HCT116 (cell line): ENCODE results near the gene HPCAL1. TPM values are rescaled to one million over a fixed set of nuclear protein-coding genes. Genes with fewer than 3 reads are reported as not detected.

Source experiments
- ATAC-seq: fragments of 200-7000 bp; cut with Tn5 transposase; 2 replicates; pipeline ENCODE4 v1.9.1; 2020; ENCODE audit warnings: mild to moderate bottlenecking, moderate library complexity
- BruUV-seq: library from RNA; stranded (reverse); fragments of 400-500 nt; replicated peaks from 2 replicates; lab custom pipeline; 2021; lab: Mats Ljungman, UMichigan
- CTCF ChIA-PET: fragments of 300-600 bp; sonication (Branson Sonifier 250); formaldehyde crosslinking; loops from one replicate; lab custom pipeline; 2021; ENCODE audit warnings: antibody characterized with exemption; lab: Charles Lee
- POLR2A ChIA-PET: fragments of 300-600, 350-600 bp; sonication (Branson Sonifier 250); formaldehyde crosslinking; loops from one replicate; lab custom pipeline; 2021; ENCODE audit warnings: antibody characterized with exemption; lab: Charles Lee
- RAD21 ChIA-PET, 2 experiments: fragments of 300-600 bp; sonication (Branson Sonifier 250); formaldehyde crosslinking; loops; one replicate each; lab custom pipeline; 2023; ENCODE audit warnings: low total read pairs in 2 of 2; ENCODE audit not compliant: uncharacterized antibody in 2 of 2, unreplicated experiment in 2 of 2, low non-redundant PET in 1 of 2; lab: Charles Lee
- DNase-seq: peaks from one replicate; pipeline ENCODE4 v3.0.0-alpha.2; 2010; ENCODE audit warnings: low read depth, low spot score
- H2AFZ ChIP-seq: fragments of 200-600 bp; shearing (Covaris generic), sonication (generic); 2 replicates; pipeline ENCODE4 v1.6.1; 2017; ENCODE audit warnings: low read depth, mixed run types, mixed read lengths, antibody characterized with exemption, low read length; ENCODE audit not compliant: poor library complexity, severe bottlenecking
- H3K27ac ChIP-seq: 2 replicates; pipeline ENCODE4 v1.5.1; 2012; ENCODE audit warnings: low read depth, low read length
- H3K27me3 ChIP-seq: fragments of 200-600 bp; sonication (generic); 2 replicates; pipeline ENCODE4 v1.6.1; 2016; ENCODE audit warnings: mixed run types, low read length, mixed read lengths; ENCODE audit not compliant: insufficient read depth
- H3K36me3 ChIP-seq, 2 experiments: fragments of 200-500 bp in 1 of 2; fragments of 200-600 bp in 1 of 2; sonication (Bioruptor generic) in 1 of 2; sonication (generic) in 1 of 2; 2 replicates each; pipeline versions ENCODE4 v1.5.1 to v1.6.1; 2014 to 2016; ENCODE audit warnings: low read length in 2 of 2, inconsistent platforms in 1 of 2, mixed read lengths in 1 of 2, mixed run types in 1 of 2; ENCODE audit not compliant: insufficient read depth in 2 of 2, control insufficient read depth in 1 of 2
- H3K4me1 ChIP-seq, 2 experiments: fragments of 200-600 bp in 1 of 2; sonication (generic) in 1 of 2; 2 replicates each; pipeline versions ENCODE4 v1.5.1 to v1.6.1; 2012 to 2017; ENCODE audit warnings: low read length in 2 of 2, inconsistent platforms in 1 of 2, mild to moderate bottlenecking in 1 of 2, mixed read lengths in 1 of 2, mixed run types in 1 of 2, moderate library complexity in 1 of 2; ENCODE audit not compliant: insufficient read depth in 2 of 2, control insufficient read depth in 1 of 2
- H3K4me2 ChIP-seq: fragments of 200-600 bp; sonication (generic); 2 replicates; pipeline ENCODE4 v1.6.1; 2017; ENCODE audit warnings: mixed run types, low read length, mixed read lengths
- H3K4me3 ChIP-seq, 2 experiments: fragments of 200-600 bp in 1 of 2; sonication (generic) in 1 of 2; replicated peaks in 1 of 2; 2 replicates each; pipeline ENCODE4 v1.5.1; 2011 to 2016; ENCODE audit warnings: low read length in 2 of 2, control low read depth in 1 of 2, low read depth in 1 of 2, mild to moderate bottlenecking in 1 of 2, mixed read lengths in 1 of 2, mixed run types in 1 of 2
- H3K79me2 ChIP-seq: fragments of 200-600 bp; sonication (generic); 2 replicates; pipeline ENCODE4 v1.6.1; 2017; ENCODE audit warnings: mild to moderate bottlenecking, mixed run types, low read length, moderate library complexity, mixed read lengths; ENCODE audit not compliant: insufficient read depth
- H3K9ac ChIP-seq: fragments of 200-600 bp; sonication (generic); 2 replicates; pipeline ENCODE4 v1.6.1; 2016; ENCODE audit warnings: low read length, mixed read lengths
- H3K9me2 ChIP-seq: fragments of 200-600 bp; sonication (generic), shearing (Covaris generic); 2 replicates; pipeline ENCODE4 v1.6.1; 2017; ENCODE audit warnings: mixed run types, mild to moderate bottlenecking, moderate library complexity; ENCODE audit not compliant: insufficient read depth
- H3K9me3 ChIP-seq, 2 experiments: fragments of 200-500 bp in 1 of 2; fragments of 200-600 bp in 1 of 2; sonication (Bioruptor generic) in 1 of 2; sonication (generic) in 1 of 2; 2 replicates each; pipeline ENCODE4 v1.6.1; 2014 to 2017; ENCODE audit warnings: low read length in 2 of 2, mixed read lengths in 2 of 2, inconsistent platforms in 1 of 2, low read depth in 1 of 2, mild to moderate bottlenecking in 1 of 2, mixed run types in 1 of 2, moderate library complexity in 1 of 2; ENCODE audit not compliant: control insufficient read depth in 1 of 2, insufficient read depth in 1 of 2
- H4K20me1 ChIP-seq: fragments of 200-600 bp; sonication (generic), shearing (Covaris generic); 2 replicates; pipeline ENCODE4 v1.6.1; 2017; ENCODE audit warnings: mixed run types, mild to moderate bottlenecking, moderate library complexity; ENCODE audit not compliant: insufficient read depth
- ATF3 ChIP-seq: IDR thresholded peaks from 2 replicates; pipeline ENCODE4 v1.6.1; 2012
- EGR1 ChIP-seq: IDR thresholded peaks from 2 replicates; pipeline ENCODE4 v1.6.1; 2012; ENCODE audit warnings: low read depth
- EZH2 ChIP-seq: fragments of 200-600 bp; sonication (generic); IDR thresholded peaks from 2 replicates; pipeline ENCODE4 v1.6.1; 2017; ENCODE audit warnings: antibody characterized with exemption, mixed run types
- EZH2phosphoT487 ChIP-seq: fragments of 200-600 bp; IDR thresholded peaks from 2 replicates; pipeline ENCODE4 v1.6.1; 2018; ENCODE audit warnings: antibody characterized with exemption, borderline replicate concordance
- FOSL1 ChIP-seq: IDR thresholded peaks from 2 replicates; pipeline ENCODE4 v1.6.1; 2012; ENCODE audit warnings: low read depth
- MAX ChIP-seq: IDR thresholded peaks from 2 replicates; pipeline ENCODE4 v1.6.1; 2012
- POLR2A ChIP-seq: IDR thresholded peaks from 2 replicates; pipeline ENCODE4 v1.7.0; 2011; ENCODE audit warnings: borderline replicate concordance; ENCODE audit not compliant: insufficient read depth, insufficient read length; ENCODE audit errors: extremely low read depth
- RAD21 ChIP-seq: IDR thresholded peaks from 2 replicates; pipeline ENCODE4 v1.6.1; 2012; ENCODE audit warnings: low read depth, mild to moderate bottlenecking
- REST ChIP-seq: IDR thresholded peaks from 2 replicates; pipeline ENCODE4 v1.6.1; 2012; ENCODE audit warnings: low read depth
- SIN3A ChIP-seq: IDR thresholded peaks from 2 replicates; pipeline ENCODE4 v1.6.1; 2012; ENCODE audit warnings: low read depth
- SP1 ChIP-seq: IDR thresholded peaks from 2 replicates; pipeline ENCODE4 v1.6.1; 2012; ENCODE audit warnings: low read depth
- SRF ChIP-seq: IDR thresholded peaks from 2 replicates; pipeline ENCODE4 v1.6.1; 2012; ENCODE audit warnings: low read depth
- TCF7L2 ChIP-seq: IDR thresholded peaks from 2 replicates; pipeline ENCODE4 v1.7.0; 2011; ENCODE audit warnings: borderline replicate concordance, inconsistent platforms; ENCODE audit not compliant: insufficient read depth, insufficient read length; ENCODE audit errors: extremely low read depth
- ZBTB33 ChIP-seq: IDR thresholded peaks from 2 replicates; pipeline ENCODE4 v1.6.1; 2011; ENCODE audit warnings: mild to moderate bottlenecking, low read length, moderate library complexity; ENCODE audit not compliant: insufficient replicate concordance; ENCODE audit errors: extremely low read depth
- intact Hi-C: fragments of 100-400 bp; cut with micrococcal nuclease; formaldehyde crosslinking; loops from 2 replicates; pipeline ENCODE4 v1.10.0; 2022
- total RNA-seq: library from RNA; stranded (reverse); gene quantifications from one replicate; pipeline ENCODE4 v1.2.1, GENCODE V29; 2021; ENCODE audit not compliant: unreplicated experiment

HPCAL1 gene
- total RNA-seq, 1 experiment from 2014 or later = 111 TPM

DNA sequence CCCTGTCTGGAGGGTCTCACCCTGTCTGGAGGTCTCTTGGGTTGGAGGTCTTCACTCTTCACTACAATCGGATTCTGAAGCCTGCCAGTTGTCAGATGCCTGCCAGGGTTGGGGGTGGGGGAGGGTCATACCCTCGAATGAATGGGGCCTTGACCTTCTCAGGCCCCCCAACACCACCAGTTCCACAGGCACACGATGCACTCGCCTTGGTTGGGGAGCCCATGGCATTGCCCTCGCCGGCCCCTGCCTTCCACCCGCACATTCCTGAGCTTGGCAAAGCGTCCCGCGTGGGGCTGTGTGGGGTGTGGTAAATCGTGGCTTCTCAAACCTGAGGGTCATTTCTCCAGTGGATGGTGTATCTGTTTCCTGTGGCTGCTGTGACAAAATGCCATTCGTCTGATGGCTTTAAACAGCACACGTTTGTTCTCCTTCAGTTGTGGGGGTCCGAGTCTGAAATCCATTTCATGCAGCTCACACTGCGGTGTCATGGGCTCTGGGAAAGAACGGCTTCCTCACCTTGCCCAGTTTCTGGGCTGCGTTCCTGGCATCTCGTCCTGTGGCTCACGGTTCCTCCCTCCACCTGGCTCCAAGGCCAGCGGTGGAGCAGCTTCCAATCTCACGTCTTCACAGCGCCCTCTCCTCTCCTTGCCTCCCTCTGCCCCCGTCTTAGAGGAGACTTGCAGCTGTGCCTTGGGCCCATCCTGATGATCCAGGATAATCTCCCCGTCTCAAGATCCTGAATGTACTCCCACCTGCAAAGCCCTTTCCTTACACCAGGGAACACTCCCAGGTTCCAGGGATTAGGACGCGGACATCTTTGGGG, 38.0 kb upstream of the HPCAL1 start:
- no peaks in the 10 kb centered on the region for H3K36me3 ChIP-seq
- no peaks in the 10 kb centered on the region for H3K9me2 ChIP-seq
- CTCF ChIA-PET = interaction anchor here (1.6 kb wide), 1 partner anchor 144 kb away, joined by 5 read pairs; no protein-coding TSS in a partner anchor
- peaks cover 0 to 8% of the 10 kb centered on the region in 2 experiments; a peak in 2 of 4 replicates for H3K4me1 ChIP-seq
- TF ChIP-seq TCF7L2 (no peak), REST (no peak), POLR2A (no peak), EZH2 (no peak), SIN3A (no peak), SRF (no peak), EGR1 (no peak), MAX (no peak), ZBTB33 (no peak), RAD21 (no peak), SP1 (no peak), ATF3 (no peak), EZH2phosphoT487 (no peak), FOSL1 (no peak)
- H3K9ac ChIP-seq = no peak overlapping the region
- H3K9me3 ChIP-seq = no peaks in the 10 kb centered on the region
- H2AFZ ChIP-seq = no peak overlapping the region
- RAD21 ChIA-PET = no interaction called here
- no peak for DNase-seq
- BruUV-seq = no TSS peak
- ATAC-seq = no peak
- POLR2A ChIA-PET = no interaction called here
- no peak overlapping the region for H3K27ac ChIP-seq
- H3K4me2 ChIP-seq = no peak overlapping the region
- H3K27me3 ChIP-seq = no peaks in the 10 kb centered on the region
- no peaks in the 10 kb centered on the region for H4K20me1 ChIP-seq
- H3K79me2 ChIP-seq = no peaks in the 10 kb centered on the region
- intact Hi-C loops = no loop called here
- H3K4me3 ChIP-seq = no peak overlapping the region
